ENCODE data around the gene P2RX6.

DNA sequence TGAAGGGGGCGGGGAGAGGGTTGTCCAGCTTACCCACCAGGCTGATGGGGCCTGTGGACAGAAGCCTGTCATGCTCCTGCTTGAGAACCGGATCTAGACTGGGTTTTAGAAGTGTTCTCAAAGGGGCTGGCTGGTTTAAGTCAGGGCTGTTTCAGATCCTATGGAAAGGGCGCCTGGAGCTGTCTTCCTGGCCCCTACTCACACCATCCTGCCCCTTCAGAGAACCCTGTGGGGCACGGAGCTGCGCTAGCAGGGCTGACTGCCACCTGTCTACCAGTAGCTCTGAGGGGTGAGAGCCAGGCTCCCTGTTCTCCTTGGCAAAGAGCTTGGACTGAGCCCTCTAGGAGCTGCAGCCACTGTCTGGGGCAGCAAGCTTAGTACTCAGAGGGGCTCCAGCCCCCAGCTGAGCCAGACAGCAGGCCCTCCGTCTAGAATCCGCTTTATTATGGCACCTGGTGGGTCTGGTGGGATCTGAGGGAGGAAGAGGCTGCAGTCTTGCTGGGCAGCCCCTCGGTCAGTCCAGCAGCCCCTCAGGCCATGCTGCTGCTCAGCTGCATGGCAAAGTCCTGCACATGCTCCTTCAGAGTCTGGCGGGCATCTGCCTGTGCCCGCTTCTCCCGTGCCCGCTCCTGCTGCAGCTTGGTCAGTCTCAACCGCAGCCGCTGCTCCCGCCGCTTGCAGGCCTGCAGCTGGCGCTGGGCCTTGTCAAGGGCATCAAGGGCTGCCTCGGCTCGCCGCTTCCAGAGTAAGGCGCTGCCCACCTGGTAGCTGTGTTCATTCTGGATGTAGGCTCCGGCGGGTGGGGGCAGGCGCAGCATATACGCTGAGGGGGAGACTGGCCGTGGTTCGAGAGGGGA, 15.4 kb upstream of the P2RX6 start:
- TF ChIP-seq POLR2AphosphoS5 (IDR thresholded peaks at IDR 0.05; ENCODE audit: low read depth, low read length): no peak
- TF ChIP-seq, protein P1, sequence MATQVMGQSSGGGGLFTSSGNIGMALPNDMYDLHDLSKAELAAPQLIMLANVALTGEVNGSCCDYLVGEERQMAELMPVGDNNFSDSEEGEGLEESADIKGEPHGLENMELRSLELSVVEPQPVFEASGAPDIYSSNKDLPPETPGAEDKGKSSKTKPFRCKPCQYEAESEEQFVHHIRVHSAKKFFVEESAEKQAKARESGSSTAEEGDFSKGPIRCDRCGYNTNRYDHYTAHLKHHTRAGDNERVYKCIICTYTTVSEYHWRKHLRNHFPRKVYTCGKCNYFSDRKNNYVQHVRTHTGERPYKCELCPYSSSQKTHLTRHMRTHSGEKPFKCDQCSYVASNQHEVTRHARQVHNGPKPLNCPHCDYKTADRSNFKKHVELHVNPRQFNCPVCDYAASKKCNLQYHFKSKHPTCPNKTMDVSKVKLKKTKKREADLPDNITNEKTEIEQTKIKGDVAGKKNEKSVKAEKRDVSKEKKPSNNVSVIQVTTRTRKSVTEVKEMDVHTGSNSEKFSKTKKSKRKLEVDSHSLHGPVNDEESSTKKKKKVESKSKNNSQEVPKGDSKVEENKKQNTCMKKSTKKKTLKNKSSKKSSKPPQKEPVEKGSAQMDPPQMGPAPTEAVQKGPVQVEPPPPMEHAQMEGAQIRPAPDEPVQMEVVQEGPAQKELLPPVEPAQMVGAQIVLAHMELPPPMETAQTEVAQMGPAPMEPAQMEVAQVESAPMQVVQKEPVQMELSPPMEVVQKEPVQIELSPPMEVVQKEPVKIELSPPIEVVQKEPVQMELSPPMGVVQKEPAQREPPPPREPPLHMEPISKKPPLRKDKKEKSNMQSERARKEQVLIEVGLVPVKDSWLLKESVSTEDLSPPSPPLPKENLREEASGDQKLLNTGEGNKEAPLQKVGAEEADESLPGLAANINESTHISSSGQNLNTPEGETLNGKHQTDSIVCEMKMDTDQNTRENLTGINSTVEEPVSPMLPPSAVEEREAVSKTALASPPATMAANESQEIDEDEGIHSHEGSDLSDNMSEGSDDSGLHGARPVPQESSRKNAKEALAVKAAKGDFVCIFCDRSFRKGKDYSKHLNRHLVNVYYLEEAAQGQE (IDR thresholded peaks at IDR 0.05; ENCODE audit: insufficient read depth in 1 of 2, low read depth in 2 of 2, low read length in 2 of 2): no peak
- TF ChIP-seq FOXP2 (optimal IDR thresholded peaks at IDR 0.05; ENCODE audit: borderline replicate concordance, extremely low read depth, extremely low read length, insufficient read depth): no peak
- TF ChIP-seq SIN3A (IDR thresholded peaks at IDR 0.05; ENCODE audit: borderline replicate concordance, insufficient read depth, low read length): no peak
- TF ChIP-seq TAF1 (IDR thresholded peaks at IDR 0.05; ENCODE audit: borderline replicate concordance, insufficient read depth, low read length): no peak
